PFSK-1 (cell line): ENCODE results near the gene NEK7.

Source experiments
- FOXP2 ChIP-seq: optimal IDR thresholded peaks from 2 replicates; pipeline ENCODE3; 2011; ENCODE audit warnings: borderline replicate concordance, control low read depth, inconsistent platforms; ENCODE audit not compliant: insufficient read depth; ENCODE audit errors: extremely low read length, extremely low read depth
- POLR2AphosphoS5 ChIP-seq: IDR thresholded peaks from 2 replicates; pipeline ENCODE4 v1.6.1; 2012; ENCODE audit warnings: low read depth, mild to moderate bottlenecking, control low read depth, low read length, moderate library complexity
- REST ChIP-seq, 2 experiments: IDR thresholded peaks; 2 replicates each; pipeline versions ENCODE4 v1.6.1 to v1.8.0; 2011 to 2012; ENCODE audit warnings: low read depth in 2 of 2, low read length in 2 of 2, control low read depth in 1 of 2, inconsistent platforms in 1 of 2, mild to moderate bottlenecking in 1 of 2, moderate library complexity in 1 of 2; ENCODE audit not compliant: insufficient read depth in 1 of 2
- SIN3A ChIP-seq: IDR thresholded peaks from 2 replicates; pipeline ENCODE4 v1.6.1; 2012; ENCODE audit warnings: mild to moderate bottlenecking, low read length, moderate library complexity, borderline replicate concordance; ENCODE audit not compliant: insufficient read depth
- TAF1 ChIP-seq: IDR thresholded peaks from 2 replicates; pipeline ENCODE4 v1.6.1; 2012; ENCODE audit warnings: low read length, control low read depth, borderline replicate concordance; ENCODE audit not compliant: insufficient read depth

NEK7 gene

GRCh38 chr1:198254521-198254920 is 97.7 kb downstream of the NEK7 start:
- TF ChIP-seq REST (IDR thresholded peaks at IDR 0.05; ENCODE audit: insufficient read depth in 1 of 2, low read depth in 2 of 2, low read length in 2 of 2): no peak
- no peak for TF ChIP-seq TAF1
- TF ChIP-seq POLR2AphosphoS5: no peak
- no peak for TF ChIP-seq SIN3A
- no peak for TF ChIP-seq FOXP2

GRCh38 chr1:198254948-198255347 is 98.2 kb downstream of the NEK7 start:
- TF ChIP-seq FOXP2: no peak
- no peak for TF ChIP-seq SIN3A
- no peak for TF ChIP-seq TAF1
- TF ChIP-seq REST (IDR thresholded peaks at IDR 0.05; ENCODE audit: insufficient read depth in 1 of 2, low read depth in 2 of 2, low read length in 2 of 2): no peak
- TF ChIP-seq POLR2AphosphoS5: no peak

GRCh38 chr1:198255784-198256183 is 99.0 kb downstream of the NEK7 start:
- TF ChIP-seq TAF1 (no peak), FOXP2 (no peak), REST (IDR thresholded peaks at IDR 0.05; ENCODE audit: insufficient read depth in 1 of 2, low read depth in 2 of 2, low read length in 2 of 2) (no peak), SIN3A (no peak), POLR2AphosphoS5 (no peak)

GRCh38 chr1:198258491-198258890 is 101.7 kb downstream of the NEK7 start:
- no peak for TF ChIP-seq REST (IDR thresholded peaks at IDR 0.05; ENCODE audit: insufficient read depth in 1 of 2, low read depth in 2 of 2, low read length in 2 of 2)
- no peak for TF ChIP-seq POLR2AphosphoS5

GRCh38 chr1:198259333-198260074 is 102.7 kb downstream of the NEK7 start:
- TF ChIP-seq TAF1 (no peak), SIN3A (no peak), REST (IDR thresholded peaks at IDR 0.05; ENCODE audit: insufficient read depth in 1 of 2, low read depth in 2 of 2, low read length in 2 of 2) (no peak), FOXP2 (no peak), POLR2AphosphoS5 (no peak)
